Astrocyte of the spinal cord (primary cell): ENCODE measurements around the gene CLIP4.

Experiments
- DNase-seq: peaks from one replicate; pipeline ENCODE4 v3.0.0; 2011; ENCODE audit warnings: low read depth, low spot score
- H3K4me3 ChIP-seq: 2 replicates; pipeline ENCODE4 v1.5.1; 2011; ENCODE audit warnings: low read depth, mild to moderate bottlenecking, low read length, moderate library complexity
- CTCF ChIP-seq: IDR thresholded peaks from 2 replicates; pipeline ENCODE4 v1.5.1; 2012; ENCODE audit warnings: low read depth, mild to moderate bottlenecking, low read length, inconsistent platforms
- in situ Hi-C: cut with HindIII; loops from 2 replicates; pipeline ENCODE4 v1.10.0; 2017; ENCODE audit warnings: low sequenced_read_pairs

The CLIP4 gene

GRCh38 chr2:29072251-29072650 is 43.0 kb upstream of the CLIP4 start:
- no peak for DNase-seq
- TF ChIP-seq CTCF = no peak
- no peak overlapping the region for H3K4me3 ChIP-seq
- in situ Hi-C loops = no loop called here

- in situ Hi-C loops = no loop called here
- no peak overlapping the region for H3K4me3 ChIP-seq
- DNase-seq = no peak
- no peak for TF ChIP-seq CTCF
Measured at GRCh38 chr2:29072971-29073725, 42.1 kb upstream of the CLIP4 start.

- no peak for DNase-seq
- H3K4me3 ChIP-seq = no peak overlapping the region
- in situ Hi-C loops = no loop called here
- no peak for TF ChIP-seq CTCF
Measured at GRCh38 chr2:29073933-29074332, 41.3 kb upstream of the CLIP4 start.

- in situ Hi-C loops = no loop called here
Measured at GRCh38 chr2:29074411-29074810, 40.8 kb upstream of the CLIP4 start, which contains the start of gene PCARE. Gene PCARE (minus strand): TSS chr2:29074523. CDS start chr2:29074261, 262 bp downstream.

GRCh38 chr2:29075894-29076705 is 39.1 kb upstream of the CLIP4 start:
- DNase-seq = no peak
- in situ Hi-C loops = no loop called here
- no peak for TF ChIP-seq CTCF
- H3K4me3 ChIP-seq = no peak overlapping the region

More at GRCh38 chr2:29074411-29074810, 40.8 kb upstream of the CLIP4 start, which contains the start of gene PCARE:
- DNase-seq = no peak
- TF ChIP-seq CTCF = no peak
- no peak within 1 kb of the TSS for H3K4me3 ChIP-seq

- in situ Hi-C loops = no loop called here
- H3K4me3 ChIP-seq = no peak overlapping the region
- DNase-seq = no peak
- no peak for TF ChIP-seq CTCF
Measured at GRCh38 chr2:29079887-29080286, 35.3 kb upstream of the CLIP4 start.
